PC-3 (cell line): ENCODE data around the gene PKP3. TPM values are rescaled to one million over a fixed set of nuclear protein-coding genes. Genes with fewer than 3 reads are reported as not detected.

Experiments used
- ATAC-seq: fragments of 200-7000 bp; cut with Tn5 transposase; 2 replicates; pipeline ENCODE4 v1.9.1; 2020; ENCODE audit warnings: mild to moderate bottlenecking, moderate library complexity
- BruUV-seq: library from RNA; stranded (reverse); fragments of 400-500 nt; replicated peaks from 2 replicates; lab custom pipeline; 2021; lab: Mats Ljungman, UMichigan
- CTCF ChIA-PET: fragments of 300-600 bp; sonication (Branson Sonifier 250); formaldehyde crosslinking; loops from one replicate; lab custom pipeline; 2022; ENCODE audit warnings: antibody characterized with exemption; lab: Charles Lee
- POLR2A ChIA-PET: fragments of 300-600 bp; sonication (Branson Sonifier 250); formaldehyde crosslinking; loops from one replicate; lab custom pipeline; 2022; ENCODE audit warnings: antibody characterized with exemption; ENCODE audit not compliant: unreplicated experiment; lab: Charles Lee
- DNase-seq: peaks from one replicate; pipeline ENCODE4 v3.0.0-alpha.2; 2015
- H2AFZ ChIP-seq: fragments of 300-600 bp; sonication (generic); 2 replicates; pipeline ENCODE4 v1.6.0; 2016; ENCODE audit warnings: antibody characterized with exemption, low read length
- H3F3A ChIP-seq: fragments of 300-600 bp; sonication (generic); one replicate; pipeline ENCODE4 v1.6.0; 2017; ENCODE audit warnings: antibody characterized with exemption, low read length, control low read depth, mild to moderate bottlenecking; ENCODE audit not compliant: unreplicated experiment
- H3K27ac ChIP-seq: fragments of 300-600 bp; sonication (generic); 2 replicates; pipeline ENCODE4 v1.5.1; 2016; ENCODE audit warnings: mild to moderate bottlenecking, low read length
- H3K27me3 ChIP-seq: fragments of 300-600 bp; sonication (generic); 2 replicates; pipeline ENCODE4 v1.6.1; 2016; ENCODE audit warnings: low read length, mixed read lengths
- H3K36me3 ChIP-seq: fragments of 300-600 bp; sonication (generic); 2 replicates; pipeline ENCODE4 v1.6.1; 2016; ENCODE audit warnings: low read depth, mixed run types, low read length, mixed read lengths
- H3K4me1 ChIP-seq: fragments of 300-600 bp; sonication (generic); 2 replicates; pipeline ENCODE4 v1.5.1; 2016; ENCODE audit warnings: low read length; ENCODE audit not compliant: insufficient read depth
- H3K4me2 ChIP-seq: fragments of 300-600 bp; sonication (generic); 2 replicates; pipeline ENCODE4 v1.6.0; 2016; ENCODE audit warnings: low read length
- H3K4me3 ChIP-seq: fragments of 300-600 bp; sonication (generic); 2 replicates; pipeline ENCODE4 v1.5.1; 2016; ENCODE audit warnings: mild to moderate bottlenecking, low read length, mixed read lengths
- H3K79me2 ChIP-seq: fragments of 300-600 bp; sonication (generic); 2 replicates; pipeline ENCODE4 v1.6.1; 2017; ENCODE audit warnings: low read length, mixed read lengths
- H3K9ac ChIP-seq: fragments of 300-600 bp; sonication (generic); 2 replicates; pipeline ENCODE4 v1.6.0; 2016; ENCODE audit warnings: mild to moderate bottlenecking, low read length
- H3K9me2 ChIP-seq: fragments of 300-600 bp; sonication (generic); replicated peaks from 2 replicates; pipeline ENCODE4 v1.6.1; 2016; ENCODE audit warnings: mixed run types, low read length, mixed read lengths
- H3K9me3 ChIP-seq: fragments of 300-600 bp; sonication (generic); 2 replicates; pipeline ENCODE4 v1.6.1; 2016; ENCODE audit warnings: low read length, mixed read lengths
- H4K20me1 ChIP-seq: fragments of 300-600 bp; sonication (generic); 2 replicates; pipeline ENCODE4 v1.6.1; 2016; ENCODE audit warnings: low read length, mixed read lengths
- CTCF ChIP-seq: fragments of 300-600 bp; sonication (generic); conservative IDR thresholded peaks from 2 replicates; pipeline ENCODE4 v1.5.1; 2017; ENCODE audit warnings: antibody characterized with exemption, low read depth, mild to moderate bottlenecking, low read length
- EZH2 ChIP-seq: fragments of 300-600 bp; sonication (generic); IDR thresholded peaks from one replicate; pipeline ENCODE4 v1.6.1; 2017; ENCODE audit warnings: antibody characterized with exemption, mild to moderate bottlenecking, low read length; ENCODE audit not compliant: unreplicated experiment
- EZH2phosphoT487 ChIP-seq: fragments of 300-600 bp; sonication (generic); IDR thresholded peaks from 2 replicates; pipeline ENCODE4 v1.6.1; 2018; ENCODE audit warnings: mild to moderate bottlenecking, antibody characterized with exemption, low read length, borderline replicate concordance
- intact Hi-C: fragments of 100-400 bp; cut with micrococcal nuclease; formaldehyde crosslinking; loops from 2 replicates; pipeline ENCODE4 v1.9.0; 2023
- total RNA-seq: library from RNA; depleted of rRNA; stranded (reverse); fragments of >200 nt; gene quantifications from 2 replicates; pipeline ENCODE4 v1.2.3, GENCODE V29; 2014

PKP3 gene
- total RNA-seq, 1 experiment from 2014 or later = 218 TPM

- Histone ChIP-seq H3K27me3 (no peaks in the 10 kb centered on the region), H3K4me2 (peak overlapping the region; percentile 65), H3K9me3 (no peaks in the 10 kb centered on the region), H3K79me2 (no peaks in the 10 kb centered on the region), H3F3A (no peaks in the 10 kb centered on the region), H3K27ac (no peak overlapping the region), H3K36me3 (peaks cover 12% of the 10 kb centered on the region), H2AFZ (no peak overlapping the region), H3K4me1 (peaks cover 7% of the 10 kb centered on the region; the same call in 1 of the 2 replicates), H3K9ac (no peak overlapping the region; the same call in 1 of the 2 replicates), H3K4me3 (peak overlapping the region; percentile 43; the same call in 1 of the 2 replicates), H4K20me1 (no peaks in the 10 kb centered on the region), H3K9me2 (no peaks in the 10 kb centered on the region)
- ATAC-seq (peak; percentile 65), DNase-seq (peak; percentile 68)
- no peak for TF ChIP-seq EZH2phosphoT487
- no peak; the same call in 1 of the 2 replicates for TF ChIP-seq CTCF
- TF ChIP-seq EZH2 = no peak
- ChIA-PET CTCF (interaction anchor here (0.6 to 1.5 kb wide), 7 partner anchors 10 to 319 kb away, joined by 3 to 10 read pairs (median 3); partner anchors contain the start of gene PTDSS2), POLR2A (interaction anchor here (0.5 to 0.7 kb wide), 7 partner anchors 10 to 169 kb away, joined by 3 to 7 read pairs (median 4); partner anchors contain the start of gene PHRF1)
- no TSS peak for BruUV-seq
- intact Hi-C loops = no loop called here
Observed at GRCh38 chr11:406796-407650, 13.0 kb downstream of the PKP3 start.

GRCh38 chr11:407651-408123 is 13.7 kb downstream of the PKP3 start:
- peaks cover 7% of the 10 kb centered on the region; the same call in 1 of the 2 replicates for H3K4me1 ChIP-seq
- TF ChIP-seq EZH2 (no peak), CTCF (no peak), EZH2phosphoT487 (no peak)
- H3K9me3 ChIP-seq = no peaks in the 10 kb centered on the region
- H3F3A ChIP-seq = no peaks in the 10 kb centered on the region
- H3K9me2 ChIP-seq = no peaks in the 10 kb centered on the region
- ChIA-PET CTCF (interaction anchor here (0.6 to 1.5 kb wide), 7 partner anchors 9 to 319 kb away, joined by 3 to 10 read pairs (median 3); partner anchors contain the start of gene PTDSS2), POLR2A (no interaction called here)
- no peaks in the 10 kb centered on the region for H3K27me3 ChIP-seq
- intact Hi-C loops = no loop called here
- 0 out of 2 replicates have a peak, but pooled peaks cover 1% of the 10 kb centered on the region for H3K79me2 ChIP-seq
- H3K4me2 ChIP-seq = no peak overlapping the region
- H3K36me3 ChIP-seq = peaks cover 12% of the 10 kb centered on the region
- H4K20me1 ChIP-seq = no peaks in the 10 kb centered on the region
- DNase-seq (no peak), ATAC-seq (no peak)
- BruUV-seq = no TSS peak
- no peak overlapping the region for H3K27ac ChIP-seq
- no peak overlapping the region for H2AFZ ChIP-seq
- H3K9ac ChIP-seq = no peak overlapping the region
- no peak overlapping the region for H3K4me3 ChIP-seq
